Measurements from ENCODE around the gene PSMD4. TPM values are rescaled to one million over a fixed set of nuclear protein-coding genes. Genes with fewer than 3 reads are reported as not detected.

PSMD4 gene
- polyA plus RNA-seq, 3 donors, result 232 to 266 (median 252) TPM

GRCh38 chr1:151286619-151287340 lies 32.2 kb downstream of the PSMD4 start:
- peaks cover 54 to 73% of the 10 kb centered on the region in 2 donors for H3K36me3 Mint-ChIP-seq
- no peak overlapping the region for H3K4me3 ChIP-seq (replicated peaks in 1 of 3; ENCODE audit: low read depth in 2 of 3, low read length in 3 of 3)
- H4K20me1 ChIP-seq (ENCODE audit: insufficient read depth, low read length), result peaks cover 82% of the 10 kb centered on the region
- peaks cover 0 to 2% (median 0%) of the 10 kb centered on the region in 7 donors for H3K9me3 Mint-ChIP-seq
- peaks cover 29% of the 10 kb centered on the region for H3K4me1 Mint-ChIP-seq
- H3K36me3 ChIP-seq (replicated peaks in 1 of 2; ENCODE audit: control insufficient read depth in 1 of 2, insufficient read depth in 2 of 2, low read length in 2 of 2), result peaks cover 64 to 70% of the 10 kb centered on the region in 2 donors
- no peak overlapping the region for H2AFZ ChIP-seq (ENCODE audit: insufficient read depth, low read depth, low read length, poor library complexity, severe bottlenecking)
- no peak overlapping the region for H3K9ac ChIP-seq (ENCODE audit: insufficient read depth, low read length, poor library complexity, severe bottlenecking)
- H3K27me3 Mint-ChIP-seq (ENCODE audit: low read depth in 3 of 3), result peaks cover 0 to 1% (median 0%) of the 10 kb centered on the region in 3 donors
- no peak overlapping the region for H3K4me2 ChIP-seq (replicated peaks; ENCODE audit: extremely low read depth, low read length, poor library complexity, severe bottlenecking)
- H3K27ac ChIP-seq (ENCODE audit: low read depth in 1 of 2, low read length in 2 of 2), result peak overlapping the region in 1 of 2 donors; percentile 45
- H3K9me3 ChIP-seq (replicated peaks in 1 of 2; ENCODE audit: control insufficient read depth in 1 of 2, insufficient read depth in 1 of 2, low read length in 2 of 2), result no peaks in the 10 kb centered on the region
- 95% methylated on average over 6 of the region's 10 CpGs for WGBS (ENCODE audit: insufficient coverage)
- no peak overlapping the region for H3K4me3 Mint-ChIP-seq
- no peaks in the 10 kb centered on the region for H3K27me3 ChIP-seq (ENCODE audit: control insufficient read depth in 2 of 2, insufficient read depth in 2 of 2, low read length in 2 of 2)
- peaks cover 76% of the 10 kb centered on the region for H3K79me2 ChIP-seq (ENCODE audit: insufficient read depth, low read length)
- intact Hi-C loops (cut with micrococcal nuclease), result loop anchor here in 1 of 2 donors (10.0 kb wide), 1 partner anchor 178 kb away; no protein-coding TSS in a partner anchor
- peaks cover 24 to 35% of the 10 kb centered on the region in 2 donors for H3K4me1 ChIP-seq (ENCODE audit: control insufficient read depth in 1 of 2, insufficient read depth in 2 of 2, low read length in 2 of 2)
- TF ChIP-seq CTCF (IDR thresholded peaks at IDR 0.05), result no peak
- no peak for DNase-seq
- peak overlapping the region in 2 of 7 donors; percentile 13 to 30 for H3K27ac Mint-ChIP-seq

- WGBS (ENCODE audit: insufficient coverage), result 95% methylated on average over 6 of the region's 7 CpGs
- H3K4me3 Mint-ChIP-seq, result no peak overlapping the region
- peaks cover 59 to 78% of the 10 kb centered on the region in 2 donors for H3K36me3 Mint-ChIP-seq
- no peak for TF ChIP-seq CTCF (IDR thresholded peaks at IDR 0.05)
- peaks cover 0 to 1% (median 0%) of the 10 kb centered on the region in 3 donors for H3K27me3 Mint-ChIP-seq (ENCODE audit: low read depth in 3 of 3)
- Histone ChIP-seq H3K9me3 (replicated peaks in 1 of 2; ENCODE audit: control insufficient read depth in 1 of 2, insufficient read depth in 1 of 2, low read length in 2 of 2) (no peaks in the 10 kb centered on the region), H3K27ac (ENCODE audit: low read depth in 1 of 2, low read length in 2 of 2) (peak overlapping the region in 1 of 2 donors; percentile 4), H3K4me3 (replicated peaks in 1 of 3; ENCODE audit: low read depth in 2 of 3, low read length in 3 of 3) (no peak overlapping the region), H3K27me3 (ENCODE audit: control insufficient read depth in 2 of 2, insufficient read depth in 2 of 2, low read length in 2 of 2) (no peaks in the 10 kb centered on the region), H3K4me1 (ENCODE audit: control insufficient read depth in 1 of 2, insufficient read depth in 2 of 2, low read length in 2 of 2) (peaks cover 24 to 35% of the 10 kb centered on the region in 2 donors), H3K79me2 (ENCODE audit: insufficient read depth, low read length) (peaks cover 74% of the 10 kb centered on the region), H3K36me3 (replicated peaks in 1 of 2; ENCODE audit: control insufficient read depth in 1 of 2, insufficient read depth in 2 of 2, low read length in 2 of 2) (peaks cover 69 to 75% of the 10 kb centered on the region in 2 donors), H2AFZ (ENCODE audit: insufficient read depth, low read depth, low read length, poor library complexity, severe bottlenecking) (no peak overlapping the region), H3K9ac (ENCODE audit: insufficient read depth, low read length, poor library complexity, severe bottlenecking) (no peak overlapping the region), H4K20me1 (ENCODE audit: insufficient read depth, low read length) (peaks cover 87% of the 10 kb centered on the region), H3K4me2 (replicated peaks; ENCODE audit: extremely low read depth, low read length, poor library complexity, severe bottlenecking) (no peak overlapping the region)
- H3K4me1 Mint-ChIP-seq, result peaks cover 29% of the 10 kb centered on the region
- H3K27ac Mint-ChIP-seq, result peak overlapping the region in 2 of 7 donors; percentile 30 to 71
- intact Hi-C loops (cut with micrococcal nuclease), result loop anchor here in 1 of 2 donors (10.0 kb wide), 1 partner anchor 177 kb away; no protein-coding TSS in a partner anchor
- peaks cover 0 to 2% (median 0%) of the 10 kb centered on the region in 7 donors for H3K9me3 Mint-ChIP-seq
- DNase-seq, result no peak
Measured at GRCh38 chr1:151287341-151287699, 32.8 kb downstream of the PSMD4 start.
